ENCODE data around the gene CACNG6.

DNA sequence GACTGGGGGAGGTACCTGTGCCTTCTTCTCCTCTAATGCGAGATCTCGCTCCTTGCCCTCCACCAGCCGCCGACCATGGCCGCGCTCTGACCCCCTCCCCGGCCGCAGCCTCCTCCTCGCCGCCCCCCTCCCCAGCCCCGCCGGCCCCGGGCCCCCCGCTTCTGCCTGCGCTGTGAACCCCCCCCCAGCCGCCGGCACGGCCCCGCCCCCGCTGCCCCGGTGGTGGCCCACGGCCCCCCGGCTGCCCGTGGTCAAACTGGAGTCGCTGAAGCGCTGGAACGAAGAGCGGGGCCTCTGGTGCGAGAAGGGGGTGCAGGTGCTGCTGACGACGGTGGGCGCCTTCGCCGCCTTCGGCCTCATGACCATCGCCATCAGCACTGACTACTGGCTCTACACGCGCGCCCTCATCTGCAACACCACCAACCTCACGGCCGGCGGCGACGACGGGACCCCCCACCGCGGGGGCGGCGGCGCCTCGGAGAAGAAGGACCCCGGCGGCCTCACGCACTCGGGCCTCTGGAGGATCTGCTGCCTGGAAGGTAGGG, 28.5 kb upstream of the CACNG6 start, which contains the start of gene CACNG8:
- no peak for TF ChIP-seq POLR2AphosphoS5 (IDR thresholded peaks at IDR 0.05; ENCODE audit: low read depth, low read length)
- TF ChIP-seq RCOR1 (IDR thresholded peaks at IDR 0.05; ENCODE audit: low read length): no peak
- TF ChIP-seq CTCF (IDR thresholded peaks at IDR 0.05): no peak
- no peak for TF ChIP-seq TAF1 (IDR thresholded peaks at IDR 0.05; ENCODE audit: borderline replicate concordance, low read depth, low read length)

Data from SK-N-SH (cell line).